ENCODE data around the gene CATSPER3.

GRCh38 chr5:135012033-135012588 lies 44.4 kb downstream of the CATSPER3 start:
- TF ChIP-seq, protein P1, sequence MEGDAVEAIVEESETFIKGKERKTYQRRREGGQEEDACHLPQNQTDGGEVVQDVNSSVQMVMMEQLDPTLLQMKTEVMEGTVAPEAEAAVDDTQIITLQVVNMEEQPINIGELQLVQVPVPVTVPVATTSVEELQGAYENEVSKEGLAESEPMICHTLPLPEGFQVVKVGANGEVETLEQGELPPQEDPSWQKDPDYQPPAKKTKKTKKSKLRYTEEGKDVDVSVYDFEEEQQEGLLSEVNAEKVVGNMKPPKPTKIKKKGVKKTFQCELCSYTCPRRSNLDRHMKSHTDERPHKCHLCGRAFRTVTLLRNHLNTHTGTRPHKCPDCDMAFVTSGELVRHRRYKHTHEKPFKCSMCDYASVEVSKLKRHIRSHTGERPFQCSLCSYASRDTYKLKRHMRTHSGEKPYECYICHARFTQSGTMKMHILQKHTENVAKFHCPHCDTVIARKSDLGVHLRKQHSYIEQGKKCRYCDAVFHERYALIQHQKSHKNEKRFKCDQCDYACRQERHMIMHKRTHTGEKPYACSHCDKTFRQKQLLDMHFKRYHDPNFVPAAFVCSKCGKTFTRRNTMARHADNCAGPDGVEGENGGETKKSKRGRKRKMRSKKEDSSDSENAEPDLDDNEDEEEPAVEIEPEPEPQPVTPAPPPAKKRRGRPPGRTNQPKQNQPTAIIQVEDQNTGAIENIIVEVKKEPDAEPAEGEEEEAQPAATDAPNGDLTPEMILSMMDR (IDR thresholded peaks at IDR 0.05; ENCODE audit: insufficient read depth, low read depth, low read length) = no peak
- TF ChIP-seq EZH2 (IDR thresholded peaks at IDR 0.05; ENCODE audit: insufficient read depth, low read length) = no peak

All from astrocyte (in vitro differentiated cells and primary cell).